ENCODE results near the gene HSPBAP1. TPM values are rescaled to one million over a fixed set of nuclear protein-coding genes. Genes with fewer than 3 reads are reported as not detected.

Gene HSPBAP1
- total RNA-seq, 1 experiment from 2014 or later, result 8.9 TPM

DNA sequence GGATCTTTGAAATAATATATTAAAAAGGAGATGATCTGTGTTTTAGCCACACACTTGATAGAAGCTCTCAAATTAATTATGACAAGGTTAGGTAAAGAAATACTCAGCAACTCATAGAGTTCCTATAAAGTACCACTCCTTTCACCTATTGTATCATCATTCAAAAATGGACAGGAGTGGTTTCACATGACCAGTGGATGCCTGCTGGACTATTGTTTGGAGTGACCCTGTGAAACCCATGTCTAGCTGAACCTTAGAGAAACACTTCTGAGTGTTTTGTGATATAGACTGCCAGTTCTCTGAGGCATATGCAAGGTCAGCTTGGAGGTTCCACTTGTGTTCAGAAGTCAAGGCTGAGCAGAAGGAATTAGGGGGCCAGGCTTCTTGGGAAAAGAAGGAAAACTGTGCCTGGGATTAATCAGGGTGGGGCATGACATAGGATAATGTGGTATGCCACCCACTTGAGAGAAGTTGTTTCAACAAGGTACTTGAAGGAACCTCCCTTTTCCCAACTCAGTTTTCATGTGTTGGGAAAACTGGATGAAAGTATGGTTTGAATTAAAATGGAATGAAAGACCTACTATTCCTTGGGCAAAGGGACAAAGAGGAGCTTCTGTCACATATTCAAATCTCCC is 97.6 kb downstream of the HSPBAP1 start:
- TF ChIP-seq, protein P1, sequence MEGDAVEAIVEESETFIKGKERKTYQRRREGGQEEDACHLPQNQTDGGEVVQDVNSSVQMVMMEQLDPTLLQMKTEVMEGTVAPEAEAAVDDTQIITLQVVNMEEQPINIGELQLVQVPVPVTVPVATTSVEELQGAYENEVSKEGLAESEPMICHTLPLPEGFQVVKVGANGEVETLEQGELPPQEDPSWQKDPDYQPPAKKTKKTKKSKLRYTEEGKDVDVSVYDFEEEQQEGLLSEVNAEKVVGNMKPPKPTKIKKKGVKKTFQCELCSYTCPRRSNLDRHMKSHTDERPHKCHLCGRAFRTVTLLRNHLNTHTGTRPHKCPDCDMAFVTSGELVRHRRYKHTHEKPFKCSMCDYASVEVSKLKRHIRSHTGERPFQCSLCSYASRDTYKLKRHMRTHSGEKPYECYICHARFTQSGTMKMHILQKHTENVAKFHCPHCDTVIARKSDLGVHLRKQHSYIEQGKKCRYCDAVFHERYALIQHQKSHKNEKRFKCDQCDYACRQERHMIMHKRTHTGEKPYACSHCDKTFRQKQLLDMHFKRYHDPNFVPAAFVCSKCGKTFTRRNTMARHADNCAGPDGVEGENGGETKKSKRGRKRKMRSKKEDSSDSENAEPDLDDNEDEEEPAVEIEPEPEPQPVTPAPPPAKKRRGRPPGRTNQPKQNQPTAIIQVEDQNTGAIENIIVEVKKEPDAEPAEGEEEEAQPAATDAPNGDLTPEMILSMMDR (IDR thresholded peaks at IDR 0.05; ENCODE audit: unreplicated experiment), result no peak
- no peak overlapping the region for H3K27ac Mint-ChIP-seq (ENCODE audit: unreplicated experiment)
- intact Hi-C loops (cut with micrococcal nuclease; ENCODE audit: unreplicated experiment), result no loop called here
- no peaks in the 10 kb centered on the region for H3K9me3 Mint-ChIP-seq (ENCODE audit: low read depth, unreplicated experiment)
- no peaks in the 10 kb centered on the region for H3K27me3 Mint-ChIP-seq (ENCODE audit: unreplicated experiment)
- H3K36me3 Mint-ChIP-seq (ENCODE audit: insufficient read depth, unreplicated experiment), result peaks cover 9% of the 10 kb centered on the region
- CTCF ChIA-PET, result interaction anchor here (0.7 kb wide), 1 partner anchor 26 kb away, joined by 3 read pairs; no protein-coding TSS in a partner anchor
- H3K4me3 Mint-ChIP-seq (ENCODE audit: low read depth, unreplicated experiment), result no peak overlapping the region
- no TSS peak for BruUV-seq (replicated peaks)
- H3K4me1 Mint-ChIP-seq (ENCODE audit: low read depth, unreplicated experiment), result no peaks in the 10 kb centered on the region
- no peak for DNase-seq

DNA sequence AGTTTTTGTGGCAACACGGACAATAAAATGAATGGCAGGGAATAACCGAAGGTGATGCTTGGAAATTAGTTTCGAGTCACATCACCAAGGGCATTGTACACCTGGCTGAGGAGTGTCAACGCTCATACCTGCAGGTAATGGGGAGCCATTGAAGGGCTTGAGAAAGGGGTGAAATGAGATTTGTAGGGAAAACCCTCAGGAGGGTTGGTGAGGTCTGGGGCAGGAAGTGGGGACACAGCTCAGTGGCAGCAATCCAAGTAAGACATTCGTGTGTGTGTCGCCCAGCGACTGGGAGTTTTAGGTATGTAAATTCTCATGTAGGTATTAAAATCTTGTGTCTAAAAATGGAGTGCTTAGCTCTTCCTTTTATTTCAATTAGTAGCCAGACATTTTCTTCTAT is 98.7 kb downstream of the HSPBAP1 start:
- intact Hi-C loops (cut with micrococcal nuclease; ENCODE audit: unreplicated experiment), result no loop called here
- Mint-ChIP-seq H3K27me3 (ENCODE audit: unreplicated experiment) (no peaks in the 10 kb centered on the region), H3K27ac (ENCODE audit: unreplicated experiment) (no peak overlapping the region), H3K4me1 (ENCODE audit: low read depth, unreplicated experiment) (peaks cover under 1% of the 10 kb centered on the region), H3K36me3 (ENCODE audit: insufficient read depth, unreplicated experiment) (peaks cover 5% of the 10 kb centered on the region), H3K9me3 (ENCODE audit: low read depth, unreplicated experiment) (no peaks in the 10 kb centered on the region), H3K4me3 (ENCODE audit: low read depth, unreplicated experiment) (no peak overlapping the region)
- no peak for DNase-seq
- TF ChIP-seq, protein P1 (IDR thresholded peaks at IDR 0.05; ENCODE audit: unreplicated experiment), result no peak
- no TSS peak for BruUV-seq (replicated peaks)
- CTCF ChIA-PET, result interaction anchor here (0.7 kb wide), 1 partner anchor 25 kb away, joined by 3 read pairs; no protein-coding TSS in a partner anchor

DNA sequence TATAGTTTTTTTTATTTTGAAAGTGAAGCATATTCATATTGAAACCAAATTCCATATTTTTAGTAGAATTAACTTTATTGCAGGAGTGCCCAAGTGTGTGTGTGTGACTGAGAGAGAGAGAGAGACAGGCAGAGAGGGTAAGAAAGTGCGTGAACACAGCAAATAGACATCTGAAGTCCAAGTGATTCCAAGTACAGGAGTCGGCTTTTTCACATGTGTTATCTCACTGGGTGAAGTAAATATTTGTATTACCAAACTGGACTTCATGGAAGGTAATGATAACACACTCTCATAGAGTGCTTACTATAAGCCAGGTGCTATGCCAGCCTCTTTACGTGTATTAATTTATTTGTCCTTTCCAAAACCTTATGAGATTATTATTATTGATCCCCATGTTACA is 101.0 kb downstream of the HSPBAP1 start:
- Mint-ChIP-seq H3K27me3 (ENCODE audit: unreplicated experiment) (no peaks in the 10 kb centered on the region), H3K36me3 (ENCODE audit: insufficient read depth, unreplicated experiment) (peaks cover 5% of the 10 kb centered on the region), H3K27ac (ENCODE audit: unreplicated experiment) (no peak overlapping the region), H3K4me1 (ENCODE audit: low read depth, unreplicated experiment) (peaks cover 12% of the 10 kb centered on the region), H3K4me3 (ENCODE audit: low read depth, unreplicated experiment) (no peak overlapping the region), H3K9me3 (ENCODE audit: low read depth, unreplicated experiment) (no peaks in the 10 kb centered on the region)
- TF ChIP-seq, protein P1 (IDR thresholded peaks at IDR 0.05; ENCODE audit: unreplicated experiment), result no peak
- no peak for DNase-seq
- no TSS peak for BruUV-seq (replicated peaks)
- intact Hi-C loops (cut with micrococcal nuclease; ENCODE audit: unreplicated experiment), result no loop called here
- CTCF ChIA-PET, result no interaction called here

DNA sequence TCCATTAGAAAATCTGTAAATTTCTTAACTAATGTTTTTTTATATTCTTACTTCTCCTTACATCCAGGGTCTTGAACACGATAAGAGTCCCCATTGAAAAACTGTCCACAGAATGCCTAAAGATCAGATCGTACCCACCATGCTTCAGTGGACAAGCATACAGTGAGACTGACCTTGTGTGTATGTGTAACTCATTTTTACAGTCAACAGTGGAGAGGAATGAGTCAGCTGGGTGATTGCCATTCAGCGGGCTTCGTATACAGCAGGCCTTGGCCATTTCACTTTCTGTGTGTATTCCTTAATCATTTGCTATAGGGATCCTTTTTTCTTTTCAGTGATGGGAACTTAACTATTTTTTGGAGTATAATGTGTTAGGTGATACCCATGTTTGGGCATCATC is 102.4 kb downstream of the HSPBAP1 start:
- Mint-ChIP-seq H3K27ac (ENCODE audit: unreplicated experiment) (no peak overlapping the region), H3K36me3 (ENCODE audit: insufficient read depth, unreplicated experiment) (peaks cover 13% of the 10 kb centered on the region), H3K4me1 (ENCODE audit: low read depth, unreplicated experiment) (peaks cover 12% of the 10 kb centered on the region), H3K9me3 (ENCODE audit: low read depth, unreplicated experiment) (no peaks in the 10 kb centered on the region), H3K27me3 (ENCODE audit: unreplicated experiment) (no peaks in the 10 kb centered on the region), H3K4me3 (ENCODE audit: low read depth, unreplicated experiment) (no peak overlapping the region)
- intact Hi-C loops (cut with micrococcal nuclease; ENCODE audit: unreplicated experiment), result no loop called here
- CTCF ChIA-PET, result no interaction called here
- no TSS peak for BruUV-seq (replicated peaks)
- no peak for DNase-seq
- TF ChIP-seq, protein P1 (IDR thresholded peaks at IDR 0.05; ENCODE audit: unreplicated experiment), result no peak

Data from Calu3 (cell line).